Activated naive CD8-positive, alpha-beta T cell treated with anti-CD3 and anti-CD28 coated beads, Interleukin-2, amount 50 U/mL, for 16 hours (primary cell): ENCODE results near the gene RNF17.
"Not testable (repeated sequence)": the region's sequence is repeated elsewhere in the genome, so short reads cannot be mapped to it uniquely, and the experiment has no call there.

Experiments
- DNase-seq: peaks from one replicate; pipeline ENCODE4 v3.0.0-alpha.2; 2020; ENCODE audit warnings: low read depth, low spot score

Gene RNF17

GRCh38 chr13:24763596-24764275, at the start of gene RNF17:
Gene RNF17 (plus strand): TSS chr13:24764169. CDS start chr13:24764204, 35 bp downstream.
- no peak for DNase-seq

- no peak for DNase-seq
Observed at GRCh38 chr13:24716011-24716410, 48.0 kb upstream of the RNF17 start.

GRCh38 chr13:24716446-24716845, 47.5 kb upstream of the RNF17 start:
- DNase-seq = no peak

- no peak for DNase-seq
Observed at GRCh38 chr13:24717217-24717616, 46.8 kb upstream of the RNF17 start.

GRCh38 chr13:24718192-24718965, 45.6 kb upstream of the RNF17 start:
- no peak for DNase-seq

GRCh38 chr13:24719139-24719538, 44.8 kb upstream of the RNF17 start:
- DNase-seq = no peak

- DNase-seq = no peak
Observed at GRCh38 chr13:24723206-24723605, 40.8 kb upstream of the RNF17 start.

GRCh38 chr13:24724714-24725113, 39.3 kb upstream of the RNF17 start:
- no peak for DNase-seq

- DNase-seq = no peak
Observed at GRCh38 chr13:24725379-24725778, 38.6 kb upstream of the RNF17 start.

GRCh38 chr13:24727731-24728601, 36.0 kb upstream of the RNF17 start:
- DNase-seq = peak; percentile 15

- not testable (repeated sequence) for DNase-seq
Observed at GRCh38 chr13:24730873-24731567, 32.9 kb upstream of the RNF17 start.

- no peak for DNase-seq
Observed at GRCh38 chr13:24734950-24735349, 29.0 kb upstream of the RNF17 start.

GRCh38 chr13:24737042-24737441, 26.9 kb upstream of the RNF17 start:
- DNase-seq = no peak

GRCh38 chr13:24738366-24738847, 25.6 kb upstream of the RNF17 start:
- no peak for DNase-seq

- DNase-seq = no peak
Observed at GRCh38 chr13:24740014-24740890, 23.7 kb upstream of the RNF17 start.

GRCh38 chr13:24741016-24741662, 22.8 kb upstream of the RNF17 start:
- no peak for DNase-seq

GRCh38 chr13:24741791-24742190, 22.2 kb upstream of the RNF17 start:
- DNase-seq = no peak

- DNase-seq = no peak
Observed at GRCh38 chr13:24742294-24742693, 21.7 kb upstream of the RNF17 start.

- DNase-seq = no peak
Observed at GRCh38 chr13:24742977-24743376, 21.0 kb upstream of the RNF17 start.

GRCh38 chr13:24744247-24744646, 19.7 kb upstream of the RNF17 start:
- no peak for DNase-seq
